Adrenal gland (tissue), 5 donors: Measurements from ENCODE around the gene MOK.
A peak's percentile ranks its signal among the peaks of the same experiment; 100 is the strongest.

Experiments
- CTCF ChIP-seq, 6 experiments: fragments of 450-650 bp in 4 of 6; fragments of 200-600 bp in 2 of 6; sonication (generic) in 1 of 6; IDR thresholded peaks; 1 replicate in 5 of 6; 2 replicates in 1 of 6; pipeline versions ENCODE4 v1.5.1 to v1.8.0; 2016 to 2021; ENCODE audit warnings: antibody characterized with exemption in 6 of 6, mild to moderate bottlenecking in 2 of 6, moderate library complexity in 1 of 6
- POLR2A ChIP-seq, 2 donors: fragments of 450-650 bp; IDR thresholded peaks; one replicate each; pipeline ENCODE4 v1.6.1; 2017; ENCODE audit warnings: antibody characterized with exemption in 2 of 2, mild to moderate bottlenecking in 2 of 2, moderate library complexity in 1 of 2
- donor health status: DM: no; HTN: no; CAD: no.

GRCh38 chr14:102295270-102295669, 9.7 kb downstream of the MOK start:
- TF ChIP-seq CTCF (IDR thresholded peaks at IDR 0.05): peak in 5 of 6 experiments; percentile 8 to 31 (median 16)
- TF ChIP-seq POLR2A (IDR thresholded peaks at IDR 0.05): no peak
